Posterior cingulate gyrus (tissue), 11 donors: ENCODE results near the gene ENO2.

Source experiments
- DNase-seq, 10 donors: peaks; one replicate each; pipeline versions ENCODE4 v3.0.0 to v3.0.0-alpha.2; 2020 to 2021; ENCODE audit warnings: mixed read lengths in 3 of 10
- intact Hi-C: fragments of 100-400 bp; cut with DNase I; formaldehyde crosslinking; loops from one replicate; pipeline ENCODE4 v1.15.1; 2023

Gene ENO2

GRCh38 chr12:6955108-6956020 lies 41.0 kb downstream of the ENO2 start:
- DNase-seq = peak in 3 of 10 donors; percentile 34 to 65 (median 37)
- intact Hi-C loops = no loop called here

GRCh38 chr12:6956021-6956727 lies 41.8 kb downstream of the ENO2 start:
- DNase-seq = peak in 3 of 10 donors; percentile 66 to 72 (median 67)
- intact Hi-C loops = no loop called here

- intact Hi-C loops = no loop called here
- DNase-seq = peak in 3 of 10 donors; percentile 49 to 74 (median 69)
Observed at GRCh38 chr12:6957151-6957701, 42.8 kb downstream of the ENO2 start.

GRCh38 chr12:6957741-6958608 lies 43.6 kb downstream of the ENO2 start:
- DNase-seq = peak in 3 of 10 donors; percentile 50 to 78 (median 77)
- intact Hi-C loops = no loop called here

- intact Hi-C loops = no loop called here
- peak in 1 of 10 donors; percentile 66 for DNase-seq
Observed at GRCh38 chr12:6958609-6959057, 44.3 kb downstream of the ENO2 start.

- intact Hi-C loops = no loop called here
- DNase-seq = peak in 3 of 10 donors; percentile 60 to 80 (median 68)
Observed at GRCh38 chr12:6959058-6959804, 44.9 kb downstream of the ENO2 start.

GRCh38 chr12:6959805-6960592 lies 45.6 kb downstream of the ENO2 start:
- intact Hi-C loops = no loop called here
- DNase-seq = peak in 3 of 10 donors; percentile 57 to 78 (median 66)

- intact Hi-C loops = no loop called here
- DNase-seq = peak in 3 of 10 donors; percentile 43 to 77 (median 74)
Observed at GRCh38 chr12:6960593-6961277, 46.4 kb downstream of the ENO2 start.

GRCh38 chr12:6961278-6961694 lies 46.9 kb downstream of the ENO2 start:
- peak in 4 of 10 donors; percentile 59 to 93 (median 88) for DNase-seq

GRCh38 chr12:6961695-6962284 lies 47.4 kb downstream of the ENO2 start:
- peak in 3 of 10 donors; percentile 69 to 87 (median 76) for DNase-seq
- intact Hi-C loops = no loop called here

More at GRCh38 chr12:6961278-6961694, 46.9 kb downstream of the ENO2 start:
- intact Hi-C loops = no loop called here

- DNase-seq = peak in 3 of 10 donors; percentile 35 to 61 (median 49)
- intact Hi-C loops = no loop called here
Observed at GRCh38 chr12:6962285-6963015, 48.1 kb downstream of the ENO2 start.

GRCh38 chr12:6963016-6963731 lies 48.8 kb downstream of the ENO2 start:
- intact Hi-C loops = no loop called here
- peak in 3 of 10 donors; percentile 51 to 71 (median 64) for DNase-seq

GRCh38 chr12:6963791-6964413 lies 49.5 kb downstream of the ENO2 start:
- peak in 3 of 10 donors; percentile 42 to 84 (median 68) for DNase-seq
- intact Hi-C loops = no loop called here

- intact Hi-C loops = loop anchor here (1.0 kb wide), 1 partner anchor 20 kb away; the partner anchor contains the start of gene C12orf57
- DNase-seq = peak in 1 of 10 donors; percentile 12
Observed at GRCh38 chr12:6964605-6965025, 50.2 kb downstream of the ENO2 start.

- intact Hi-C loops = loop anchor here (1.0 kb wide), 1 partner anchor 21 kb away; the partner anchor contains the start of gene C12orf57
- peak; percentile 68 to 97 (median 84) for DNase-seq
Observed at GRCh38 chr12:6965026-6965661, 50.8 kb downstream of the ENO2 start.
